Astrocyte (in vitro differentiated cells and primary cell): Measurements from ENCODE around the gene AHNAK2.

Source experiments
- EZH2 ChIP-seq: IDR thresholded peaks from 2 replicates; pipeline ENCODE4 v1.6.1; 2012; ENCODE audit warnings: mild to moderate bottlenecking, low read length, inconsistent platforms; ENCODE audit not compliant: insufficient read depth
- TF ChIP-seq, protein P1 (sequence below): IDR thresholded peaks from 2 replicates; pipeline ENCODE4 v1.5.1; 2011; ENCODE audit warnings: low read depth, mild to moderate bottlenecking, inconsistent platforms, low read length, moderate library complexity; ENCODE audit not compliant: insufficient read depth

- no peak for TF ChIP-seq EZH2
- TF ChIP-seq, protein P1, sequence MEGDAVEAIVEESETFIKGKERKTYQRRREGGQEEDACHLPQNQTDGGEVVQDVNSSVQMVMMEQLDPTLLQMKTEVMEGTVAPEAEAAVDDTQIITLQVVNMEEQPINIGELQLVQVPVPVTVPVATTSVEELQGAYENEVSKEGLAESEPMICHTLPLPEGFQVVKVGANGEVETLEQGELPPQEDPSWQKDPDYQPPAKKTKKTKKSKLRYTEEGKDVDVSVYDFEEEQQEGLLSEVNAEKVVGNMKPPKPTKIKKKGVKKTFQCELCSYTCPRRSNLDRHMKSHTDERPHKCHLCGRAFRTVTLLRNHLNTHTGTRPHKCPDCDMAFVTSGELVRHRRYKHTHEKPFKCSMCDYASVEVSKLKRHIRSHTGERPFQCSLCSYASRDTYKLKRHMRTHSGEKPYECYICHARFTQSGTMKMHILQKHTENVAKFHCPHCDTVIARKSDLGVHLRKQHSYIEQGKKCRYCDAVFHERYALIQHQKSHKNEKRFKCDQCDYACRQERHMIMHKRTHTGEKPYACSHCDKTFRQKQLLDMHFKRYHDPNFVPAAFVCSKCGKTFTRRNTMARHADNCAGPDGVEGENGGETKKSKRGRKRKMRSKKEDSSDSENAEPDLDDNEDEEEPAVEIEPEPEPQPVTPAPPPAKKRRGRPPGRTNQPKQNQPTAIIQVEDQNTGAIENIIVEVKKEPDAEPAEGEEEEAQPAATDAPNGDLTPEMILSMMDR: no peak
These were observed 23.3 kb downstream of the AHNAK2 start for GRCh38 chr14:104954746-104955395.
